Measurements from ENCODE around the gene MYO18B.

DNA sequence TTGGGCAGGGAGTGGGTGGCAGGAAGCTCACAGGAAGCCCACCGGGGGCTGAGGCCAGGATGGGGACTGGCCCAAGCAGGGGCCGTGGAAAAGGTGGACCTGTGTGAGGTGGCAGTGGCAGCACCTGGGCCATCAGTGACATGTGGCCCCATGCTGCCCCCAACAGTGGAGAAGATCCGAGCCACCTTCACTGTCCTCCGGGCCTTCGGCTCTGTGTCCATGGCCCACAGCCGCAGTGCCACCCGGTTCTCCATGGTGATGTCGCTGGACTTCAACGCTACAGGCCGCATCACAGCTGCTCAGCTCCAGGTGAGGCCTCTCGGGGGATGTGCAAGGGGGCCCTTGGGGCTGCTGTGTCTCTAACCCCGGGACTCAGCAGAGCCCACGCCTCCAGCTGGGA, 37.9 kb downstream of the MYO18B start:
- TF ChIP-seq, protein P1, sequence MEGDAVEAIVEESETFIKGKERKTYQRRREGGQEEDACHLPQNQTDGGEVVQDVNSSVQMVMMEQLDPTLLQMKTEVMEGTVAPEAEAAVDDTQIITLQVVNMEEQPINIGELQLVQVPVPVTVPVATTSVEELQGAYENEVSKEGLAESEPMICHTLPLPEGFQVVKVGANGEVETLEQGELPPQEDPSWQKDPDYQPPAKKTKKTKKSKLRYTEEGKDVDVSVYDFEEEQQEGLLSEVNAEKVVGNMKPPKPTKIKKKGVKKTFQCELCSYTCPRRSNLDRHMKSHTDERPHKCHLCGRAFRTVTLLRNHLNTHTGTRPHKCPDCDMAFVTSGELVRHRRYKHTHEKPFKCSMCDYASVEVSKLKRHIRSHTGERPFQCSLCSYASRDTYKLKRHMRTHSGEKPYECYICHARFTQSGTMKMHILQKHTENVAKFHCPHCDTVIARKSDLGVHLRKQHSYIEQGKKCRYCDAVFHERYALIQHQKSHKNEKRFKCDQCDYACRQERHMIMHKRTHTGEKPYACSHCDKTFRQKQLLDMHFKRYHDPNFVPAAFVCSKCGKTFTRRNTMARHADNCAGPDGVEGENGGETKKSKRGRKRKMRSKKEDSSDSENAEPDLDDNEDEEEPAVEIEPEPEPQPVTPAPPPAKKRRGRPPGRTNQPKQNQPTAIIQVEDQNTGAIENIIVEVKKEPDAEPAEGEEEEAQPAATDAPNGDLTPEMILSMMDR (conservative IDR thresholded peaks at IDR 0.05; ENCODE audit: low read depth, low read length), result no peak
- TF ChIP-seq EZH2phosphoT487 (IDR thresholded peaks at IDR 0.05; ENCODE audit: borderline replicate concordance, low read length), result no peak
- TF ChIP-seq EZH2 (IDR thresholded peaks at IDR 0.05; ENCODE audit: low read length, unreplicated experiment), result no peak

All from PC-3 (cell line).